ENCODE data around the gene RHBDF1. TPM values are rescaled to one million over a fixed set of nuclear protein-coding genes. Genes with fewer than 3 reads are reported as not detected.

Gene RHBDF1
- total and polyA plus RNA-seq, 9 of the 15 experiments (the other 6 are each of a cell fraction or from before 2014, with no cell fraction given) = 1.0 to 8.2 (median 4.2) TPM

DNA sequence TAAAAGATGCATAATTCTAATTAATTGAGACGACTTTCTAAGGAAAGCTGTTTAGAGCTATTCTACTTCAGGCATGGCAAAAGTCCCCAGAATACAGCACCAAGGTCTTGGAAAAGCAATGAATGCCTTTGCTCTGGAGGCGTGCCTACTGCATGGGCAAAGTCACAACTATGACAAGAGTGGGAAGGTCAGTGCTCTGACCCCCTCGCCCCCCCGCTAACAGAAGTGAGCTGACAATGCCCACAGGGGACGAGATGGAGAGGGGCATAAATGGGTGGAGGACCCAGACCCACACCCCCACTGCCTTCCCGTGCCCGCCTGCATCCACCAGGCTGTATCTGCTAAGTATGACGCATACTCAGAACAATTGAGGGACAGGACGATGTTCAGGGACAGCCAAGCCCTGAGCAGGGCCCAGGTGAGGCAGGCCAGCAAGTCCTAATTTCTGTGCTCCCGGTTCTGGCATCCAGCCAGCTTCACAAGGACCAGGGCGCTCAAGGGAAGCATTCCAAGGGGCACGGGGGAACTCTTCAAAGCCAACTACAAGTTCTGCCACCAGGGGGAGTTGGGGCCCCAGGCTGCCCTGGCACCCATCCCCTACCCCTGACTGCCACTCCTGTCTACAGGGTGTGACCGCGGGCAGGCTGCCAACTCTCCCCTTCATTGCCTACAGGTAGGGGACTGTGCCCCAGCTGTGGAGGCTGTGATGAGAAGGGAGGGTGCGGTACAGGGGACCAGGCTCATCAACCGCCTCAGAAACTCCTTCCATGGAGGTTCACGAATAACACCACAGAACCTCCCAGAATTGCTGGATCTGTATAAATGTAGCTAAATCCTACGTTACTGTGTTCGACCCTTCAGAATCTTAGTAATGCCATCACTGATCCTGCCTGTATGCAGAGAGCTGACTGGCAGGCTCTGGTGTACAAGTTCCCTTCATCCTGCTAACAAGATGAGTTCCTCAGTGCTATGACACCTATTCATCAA, 45.2 kb upstream of the RHBDF1 start (continued):
- TF ChIP-seq, protein P1, sequence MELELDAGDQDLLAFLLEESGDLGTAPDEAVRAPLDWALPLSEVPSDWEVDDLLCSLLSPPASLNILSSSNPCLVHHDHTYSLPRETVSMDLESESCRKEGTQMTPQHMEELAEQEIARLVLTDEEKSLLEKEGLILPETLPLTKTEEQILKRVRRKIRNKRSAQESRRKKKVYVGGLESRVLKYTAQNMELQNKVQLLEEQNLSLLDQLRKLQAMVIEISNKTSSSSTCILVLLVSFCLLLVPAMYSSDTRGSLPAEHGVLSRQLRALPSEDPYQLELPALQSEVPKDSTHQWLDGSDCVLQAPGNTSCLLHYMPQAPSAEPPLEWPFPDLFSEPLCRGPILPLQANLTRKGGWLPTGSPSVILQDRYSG (tag; conservative IDR thresholded peaks at IDR 0.05; ENCODE audit: low read depth) = no peak; the same call in 1 of the 2 replicates

DNA sequence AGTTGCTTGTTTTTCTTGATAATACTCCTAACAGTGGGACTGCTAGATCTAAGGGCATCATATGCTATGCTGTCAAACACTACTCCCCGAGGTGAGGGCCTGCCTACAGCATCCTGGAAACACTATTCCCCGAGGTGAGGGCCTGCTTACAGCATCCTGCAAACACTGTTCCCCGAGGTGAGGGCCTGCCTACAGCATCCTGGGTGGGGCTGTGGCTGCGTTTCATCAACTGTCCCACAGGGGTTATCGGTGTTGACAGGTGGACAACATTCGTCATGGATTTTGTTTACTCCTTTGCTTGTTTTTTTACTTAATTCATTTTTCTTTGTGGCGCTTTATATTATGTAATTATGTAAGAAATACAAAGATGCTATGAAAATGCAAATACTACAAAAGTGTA, 43.6 kb upstream of the RHBDF1 start:
- no peak for FAIRE-seq
- DNase-seq (ENCODE audit: extremely low read depth in 1 of 4, low spot score in 3 of 4) = peak in 3 of 4 experiments; percentile 51 to 58 (median 55)
- Histone ChIP-seq H3K27ac (ENCODE audit: extremely low read depth, low read depth, low read length) (no peak overlapping the region; the same call in 2 of the 3 replicates), H3K9me1 (ENCODE audit: control insufficient read depth, insufficient read depth, low read length) (no peaks in the 10 kb centered on the region), H3K27me3 (ENCODE audit: control insufficient read depth in 2 of 2, insufficient read depth in 2 of 2, low read length in 2 of 2) (no peaks in the 10 kb centered on the region; a peak in 1 of 5 replicates), H4K20me1 (replicated peaks; ENCODE audit: control insufficient read depth, insufficient read depth, low read length) (no peaks in the 10 kb centered on the region), H2AFZ (ENCODE audit: low read depth, low read length) (no peak overlapping the region), H3K4me3 (no peak overlapping the region), H3K4me1 (replicated peaks in 1 of 2; ENCODE audit: control insufficient read depth in 2 of 2, insufficient read depth in 2 of 2, low read length in 2 of 2) (peaks cover 61 to 65% of the 10 kb centered on the region in 2 experiments), H3K4me2 (ENCODE audit: insufficient read depth, low read length) (no peak overlapping the region), H3K36me3 (ENCODE audit: control insufficient read depth, insufficient read depth, low read length) (peaks cover 64% of the 10 kb centered on the region), H3K9me3 (replicated peaks; ENCODE audit: control insufficient read depth, insufficient read depth, low read depth, low read length) (no peaks in the 10 kb centered on the region), H3K9ac (ENCODE audit: insufficient read depth in 1 of 2, low read depth in 2 of 2, low read length in 2 of 2) (no peak overlapping the region), H3K79me2 (ENCODE audit: control insufficient read depth, insufficient read depth, low read length) (peaks cover 28% of the 10 kb centered on the region; the same call in 2 of the 3 replicates)
- 40% methylated on average over 7 of the region's 7 CpGs for WGBS (ENCODE audit: insufficient coverage, low coverage, missing lambda C conversion rate)
- intact Hi-C loops (cut with micrococcal nuclease) (no loop called here), in situ Hi-C loops (cut with MboI) (no loop called here)
- ChIA-PET CTCF (ENCODE audit: low intra/inter-chr PET ratio) (no interaction called here), POLR2A (no interaction called here)
- BruUV-seq (replicated peaks) = no TSS peak
- ATAC-seq = no peak
- no peak for TF ChIP-seq PBX2 (CRISPR knock-in tag; IDR thresholded peaks at IDR 0.05; ENCODE audit: low read depth)
- peak; percentile 28; the same call in 1 of the 2 replicates for TF ChIP-seq PBX2 (tag; conservative IDR thresholded peaks at IDR 0.05; ENCODE audit: low read depth)
- TF ChIP-seq CBFA2T3 (IDR thresholded peaks at IDR 0.05) = 0 out of 2 replicates have a peak, but pooled peaks have one; percentile 15
- peak; percentile 65 for TF ChIP-seq MEIS2 (IDR thresholded peaks at IDR 0.05; ENCODE audit: partially characterized antibody)
- peak; percentile 21; the same call in 1 of the 2 replicates for TF ChIP-seq TCF3 (CRISPR knock-in tag; IDR thresholded peaks at IDR 0.05)
- TF ChIP-seq TARDBP (IDR thresholded peaks at IDR 0.05) = no peak
- TF ChIP-seq RCOR1 (IDR thresholded peaks at IDR 0.05; ENCODE audit: borderline replicate concordance in 1 of 2, low read depth in 2 of 2, low read length in 2 of 2) = peak in 1 of 2 experiments; percentile 23; a peak in 1 of 4 replicates
- TF ChIP-seq, protein P2, sequence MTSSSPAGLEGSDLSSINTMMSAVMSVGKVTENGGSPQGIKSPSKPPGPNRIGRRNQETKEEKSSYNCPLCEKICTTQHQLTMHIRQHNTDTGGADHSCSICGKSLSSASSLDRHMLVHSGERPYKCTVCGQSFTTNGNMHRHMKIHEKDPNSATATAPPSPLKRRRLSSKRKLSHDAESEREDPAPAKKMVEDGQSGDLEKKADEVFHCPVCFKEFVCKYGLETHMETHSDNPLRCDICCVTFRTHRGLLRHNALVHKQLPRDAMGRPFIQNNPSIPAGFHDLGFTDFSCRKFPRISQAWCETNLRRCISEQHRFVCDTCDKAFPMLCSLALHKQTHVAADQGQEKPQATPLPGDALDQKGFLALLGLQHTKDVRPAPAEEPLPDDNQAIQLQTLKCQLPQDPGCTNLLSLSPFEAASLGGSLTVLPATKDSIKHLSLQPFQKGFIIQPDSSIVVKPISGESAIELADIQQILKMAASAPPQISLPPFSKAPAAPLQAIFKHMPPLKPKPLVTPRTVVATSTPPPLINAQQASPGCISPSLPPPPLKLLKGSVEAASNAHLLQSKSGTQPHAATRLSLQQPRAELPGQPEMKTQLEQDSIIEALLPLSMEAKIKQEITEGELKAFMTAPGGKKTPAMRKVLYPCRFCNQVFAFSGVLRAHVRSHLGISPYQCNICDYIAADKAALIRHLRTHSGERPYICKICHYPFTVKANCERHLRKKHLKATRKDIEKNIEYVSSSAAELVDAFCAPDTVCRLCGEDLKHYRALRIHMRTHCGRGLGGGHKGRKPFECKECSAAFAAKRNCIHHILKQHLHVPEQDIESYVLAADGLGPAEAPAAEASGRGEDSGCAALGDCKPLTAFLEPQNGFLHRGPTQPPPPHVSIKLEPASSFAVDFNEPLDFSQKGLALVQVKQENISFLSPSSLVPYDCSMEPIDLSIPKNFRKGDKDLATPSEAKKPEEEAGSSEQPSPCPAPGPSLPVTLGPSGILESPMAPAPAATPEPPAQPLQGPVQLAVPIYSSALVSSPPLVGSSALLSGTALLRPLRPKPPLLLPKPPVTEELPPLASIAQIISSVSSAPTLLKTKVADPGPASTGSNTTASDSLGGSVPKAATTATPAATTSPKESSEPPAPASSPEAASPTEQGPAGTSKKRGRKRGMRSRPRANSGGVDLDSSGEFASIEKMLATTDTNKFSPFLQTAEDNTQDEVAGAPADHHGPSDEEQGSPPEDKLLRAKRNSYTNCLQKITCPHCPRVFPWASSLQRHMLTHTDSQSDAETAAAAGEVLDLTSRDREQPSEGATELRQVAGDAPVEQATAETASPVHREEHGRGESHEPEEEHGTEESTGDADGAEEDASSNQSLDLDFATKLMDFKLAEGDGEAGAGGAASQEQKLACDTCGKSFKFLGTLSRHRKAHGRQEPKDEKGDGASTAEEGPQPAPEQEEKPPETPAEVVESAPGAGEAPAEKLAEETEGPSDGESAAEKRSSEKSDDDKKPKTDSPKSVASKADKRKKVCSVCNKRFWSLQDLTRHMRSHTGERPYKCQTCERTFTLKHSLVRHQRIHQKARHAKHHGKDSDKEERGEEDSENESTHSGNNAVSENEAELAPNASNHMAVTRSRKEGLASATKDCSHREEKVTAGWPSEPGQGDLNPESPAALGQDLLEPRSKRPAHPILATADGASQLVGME (CRISPR knock-in tag; IDR thresholded peaks at IDR 0.05) = no peak
